ENCODE data around the gene GAPDHS. TPM values are rescaled to one million over a fixed set of nuclear protein-coding genes. Genes with fewer than 3 reads are reported as not detected.

The GAPDHS gene
- total and polyA plus RNA-seq, 2 experiments from 2014 or later, result not detected

DNA sequence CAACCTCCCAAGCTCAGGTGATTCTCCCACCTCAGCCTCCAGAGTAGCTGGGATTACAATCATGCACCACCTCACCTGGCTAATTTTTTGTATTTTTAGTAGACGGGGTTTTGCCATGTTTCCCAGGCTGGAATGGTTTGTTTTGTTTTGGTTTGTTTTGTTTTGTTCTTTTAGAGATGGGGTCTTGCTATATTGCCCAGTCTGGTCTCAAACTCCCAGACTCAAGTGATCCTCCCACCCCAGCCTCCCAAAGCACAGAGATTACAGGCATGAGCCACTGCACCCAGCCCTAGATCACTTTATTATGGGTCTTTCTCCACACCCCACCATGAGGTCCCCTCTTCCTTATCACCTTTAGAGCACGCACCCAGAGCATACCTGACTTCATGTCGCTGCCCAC is 35.0 kb upstream of the GAPDHS start:
- Histone ChIP-seq H3K27me3 (no peaks in the 10 kb centered on the region), H3K9me3 (ENCODE audit: low read depth) (no peaks in the 10 kb centered on the region), H3K4me1 (ENCODE audit: low read depth) (peaks cover 10% of the 10 kb centered on the region), H3K36me3 (no peaks in the 10 kb centered on the region), H3K4me3 (no peak overlapping the region), H3K27ac (no peak overlapping the region)
- TF ChIP-seq, protein P1, sequence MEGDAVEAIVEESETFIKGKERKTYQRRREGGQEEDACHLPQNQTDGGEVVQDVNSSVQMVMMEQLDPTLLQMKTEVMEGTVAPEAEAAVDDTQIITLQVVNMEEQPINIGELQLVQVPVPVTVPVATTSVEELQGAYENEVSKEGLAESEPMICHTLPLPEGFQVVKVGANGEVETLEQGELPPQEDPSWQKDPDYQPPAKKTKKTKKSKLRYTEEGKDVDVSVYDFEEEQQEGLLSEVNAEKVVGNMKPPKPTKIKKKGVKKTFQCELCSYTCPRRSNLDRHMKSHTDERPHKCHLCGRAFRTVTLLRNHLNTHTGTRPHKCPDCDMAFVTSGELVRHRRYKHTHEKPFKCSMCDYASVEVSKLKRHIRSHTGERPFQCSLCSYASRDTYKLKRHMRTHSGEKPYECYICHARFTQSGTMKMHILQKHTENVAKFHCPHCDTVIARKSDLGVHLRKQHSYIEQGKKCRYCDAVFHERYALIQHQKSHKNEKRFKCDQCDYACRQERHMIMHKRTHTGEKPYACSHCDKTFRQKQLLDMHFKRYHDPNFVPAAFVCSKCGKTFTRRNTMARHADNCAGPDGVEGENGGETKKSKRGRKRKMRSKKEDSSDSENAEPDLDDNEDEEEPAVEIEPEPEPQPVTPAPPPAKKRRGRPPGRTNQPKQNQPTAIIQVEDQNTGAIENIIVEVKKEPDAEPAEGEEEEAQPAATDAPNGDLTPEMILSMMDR (IDR thresholded peaks at IDR 0.05; ENCODE audit: low read depth, low read length), result no peak
- DNase-seq (ENCODE audit: low read depth in 1 of 2, low spot score in 1 of 2), result no peak

DNA sequence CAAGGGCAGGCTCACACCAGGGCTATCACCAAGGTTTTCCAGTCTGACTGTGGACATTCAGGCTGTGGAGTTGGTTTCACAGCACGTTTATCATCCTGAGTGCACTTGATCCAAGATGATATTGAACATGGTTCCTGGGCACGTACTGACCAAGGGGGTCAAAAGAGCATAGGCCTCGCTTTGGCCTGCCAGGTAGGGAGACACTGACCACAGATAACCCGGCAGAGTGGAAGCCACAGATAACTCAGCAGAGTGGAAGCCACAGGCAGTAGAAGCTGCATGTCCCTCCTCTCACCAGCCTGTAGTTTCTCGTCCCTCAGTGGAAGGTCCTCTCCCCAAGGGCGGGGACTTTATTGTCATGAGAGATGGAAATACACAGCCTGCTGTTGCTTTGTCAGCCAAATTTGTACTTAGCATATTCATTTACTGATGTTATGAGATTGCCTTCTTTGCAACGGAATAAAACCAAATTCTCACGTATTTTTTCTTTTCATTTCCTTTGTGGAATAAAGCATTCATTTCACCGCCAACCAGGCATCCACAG is 34.2 kb upstream of the GAPDHS start:
- peaks cover 10% of the 10 kb centered on the region for H3K4me1 ChIP-seq (ENCODE audit: low read depth)
- no peak for DNase-seq (ENCODE audit: low read depth in 1 of 2, low spot score in 1 of 2)
- H3K36me3 ChIP-seq, result no peaks in the 10 kb centered on the region
- TF ChIP-seq, protein P1 (IDR thresholded peaks at IDR 0.05; ENCODE audit: low read depth, low read length), result no peak
- H3K4me3 ChIP-seq, result no peak overlapping the region
- no peak overlapping the region for H3K27ac ChIP-seq
- no peaks in the 10 kb centered on the region for H3K27me3 ChIP-seq
- H3K9me3 ChIP-seq (ENCODE audit: low read depth), result no peaks in the 10 kb centered on the region

DNA sequence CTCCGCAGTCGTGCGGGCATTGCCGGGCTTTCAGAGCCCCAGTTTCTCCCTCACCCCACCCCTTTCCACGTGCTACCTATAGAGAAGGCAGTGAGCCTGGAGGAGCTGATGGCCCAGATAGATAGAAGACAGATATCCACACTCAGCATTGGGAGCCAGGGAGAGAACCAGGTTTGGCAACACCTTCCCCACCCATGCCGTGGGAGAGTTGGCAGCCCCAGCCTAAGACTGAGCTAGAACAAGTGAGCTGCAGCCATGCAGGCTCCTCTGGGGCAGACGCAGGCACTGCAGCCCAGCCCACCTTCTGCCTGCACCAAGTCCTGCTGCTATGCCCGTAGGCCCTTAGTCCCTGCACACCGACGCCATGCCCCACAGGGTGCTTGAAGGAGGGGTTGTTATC is 32.6 kb upstream of the GAPDHS start:
- Histone ChIP-seq H3K9me3 (ENCODE audit: low read depth) (no peaks in the 10 kb centered on the region), H3K4me3 (no peak overlapping the region), H3K27ac (no peak overlapping the region), H3K27me3 (no peaks in the 10 kb centered on the region), H3K36me3 (no peaks in the 10 kb centered on the region), H3K4me1 (ENCODE audit: low read depth) (peaks cover 7% of the 10 kb centered on the region)
- DNase-seq (ENCODE audit: low read depth in 1 of 2, low spot score in 1 of 2), result no peak
- TF ChIP-seq, protein P1 (IDR thresholded peaks at IDR 0.05; ENCODE audit: low read depth, low read length), result no peak

DNA sequence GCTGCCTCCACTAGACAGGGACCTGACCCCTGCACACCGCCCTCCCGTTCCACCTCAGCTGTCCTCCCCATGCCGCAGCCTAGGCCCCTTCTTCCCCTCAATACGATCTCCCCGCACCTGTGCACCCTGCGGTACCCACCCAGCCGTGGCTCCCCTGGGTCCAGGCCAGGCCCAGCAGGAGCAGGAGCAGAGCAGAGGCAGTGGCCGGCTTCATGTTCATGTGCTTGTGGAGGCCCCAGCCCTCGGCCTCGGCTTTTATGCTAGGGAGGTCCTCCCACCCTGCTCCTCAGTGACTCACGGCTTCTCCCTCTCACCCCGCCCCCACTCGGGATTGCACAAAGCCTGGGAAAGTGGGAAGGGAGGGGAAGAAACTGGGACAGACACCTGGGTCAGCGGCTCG is 31.6 kb upstream of the GAPDHS start:
- Histone ChIP-seq H3K27me3 (no peaks in the 10 kb centered on the region), H3K27ac (no peak overlapping the region), H3K4me1 (ENCODE audit: low read depth) (peaks cover 4% of the 10 kb centered on the region), H3K9me3 (ENCODE audit: low read depth) (no peaks in the 10 kb centered on the region), H3K36me3 (no peaks in the 10 kb centered on the region), H3K4me3 (no peak overlapping the region)
- TF ChIP-seq, protein P1 (IDR thresholded peaks at IDR 0.05; ENCODE audit: low read depth, low read length), result no peak
- DNase-seq (ENCODE audit: low read depth in 1 of 2, low spot score in 1 of 2), result peak in 1 of 2 donors; percentile 53

DNA sequence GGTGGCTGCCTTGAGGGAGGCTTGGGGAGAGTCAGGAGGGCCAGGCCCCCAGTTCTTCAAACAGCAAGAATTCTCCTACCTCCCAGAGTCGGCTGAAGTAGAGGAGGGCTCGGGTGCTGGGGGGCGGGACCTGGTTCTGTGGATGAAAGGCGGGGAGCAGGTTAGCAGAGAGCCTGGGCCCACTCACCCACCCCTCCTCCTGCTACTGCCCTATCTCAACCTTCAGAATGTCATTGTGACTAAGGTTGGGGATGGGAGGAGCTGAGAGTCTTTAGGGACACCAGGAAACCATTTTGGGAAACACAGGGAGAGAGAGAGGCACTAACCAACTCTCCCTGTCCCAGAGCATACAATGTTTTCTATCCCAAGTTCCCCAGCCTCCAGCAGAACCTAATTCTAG is 30.5 kb upstream of the GAPDHS start:
- H3K4me1 ChIP-seq (ENCODE audit: low read depth), result peaks cover 4% of the 10 kb centered on the region
- H3K27me3 ChIP-seq, result no peaks in the 10 kb centered on the region
- peak in 1 of 2 donors; percentile 45 for DNase-seq (ENCODE audit: low read depth in 1 of 2, low spot score in 1 of 2)
- TF ChIP-seq, protein P1 (IDR thresholded peaks at IDR 0.05; ENCODE audit: low read depth, low read length), result no peak
- no peak overlapping the region for H3K4me3 ChIP-seq
- no peaks in the 10 kb centered on the region for H3K36me3 ChIP-seq
- no peaks in the 10 kb centered on the region for H3K9me3 ChIP-seq (ENCODE audit: low read depth)
- peak overlapping the region; percentile 81 for H3K27ac ChIP-seq
